GM19372 (cell line): ENCODE measurements around the gene KRT1.

ENCODE experiments used
- ATAC-seq: cut with Tn5 transposase; IDR thresholded peaks from one replicate; pipeline ENCODE4 v1.9.1; 2021; ENCODE audit warnings: mild to moderate bottlenecking, low read depth, moderate library complexity; ENCODE audit not compliant: unreplicated experiment

The KRT1 gene

GRCh38 chr12:52699373-52699772, 19.2 kb upstream of the KRT1 start:
- ATAC-seq, result no peak

- ATAC-seq, result no peak
Measured at GRCh38 chr12:52698651-52699340, 18.6 kb upstream of the KRT1 start.

- no peak for ATAC-seq
Measured at GRCh38 chr12:52697058-52697582, 16.9 kb upstream of the KRT1 start.

GRCh38 chr12:52696588-52696987, 16.4 kb upstream of the KRT1 start:
- no peak for ATAC-seq

- ATAC-seq, result no peak
Measured at GRCh38 chr12:52695039-52695438, 14.8 kb upstream of the KRT1 start.

- no peak for ATAC-seq
Measured at GRCh38 chr12:52694151-52694550, 13.9 kb upstream of the KRT1 start.

- no peak for ATAC-seq
Measured at GRCh38 chr12:52693261-52693660, 13.1 kb upstream of the KRT1 start.

GRCh38 chr12:52692254-52692653, 12.0 kb upstream of the KRT1 start:
- ATAC-seq, result no peak

- no peak for ATAC-seq
Measured at GRCh38 chr12:52691841-52692150, 11.6 kb upstream of the KRT1 start.

- no peak for ATAC-seq
Measured at GRCh38 chr12:52691076-52691840, 11.1 kb upstream of the KRT1 start.

GRCh38 chr12:52690351-52691075, 10.3 kb upstream of the KRT1 start:
- no peak for ATAC-seq

- no peak for ATAC-seq
Measured at GRCh38 chr12:52689936-52690335, 9.7 kb upstream of the KRT1 start.

- no peak for ATAC-seq
Measured at GRCh38 chr12:52689239-52689638, 9.0 kb upstream of the KRT1 start.

GRCh38 chr12:52688481-52688880, 8.3 kb upstream of the KRT1 start:
- ATAC-seq, result no peak

GRCh38 chr12:52687497-52688385, 7.5 kb upstream of the KRT1 start:
- ATAC-seq, result no peak

GRCh38 chr12:52686756-52687487, 6.7 kb upstream of the KRT1 start:
- ATAC-seq, result no peak

- ATAC-seq, result no peak
Measured at GRCh38 chr12:52686063-52686462, 5.9 kb upstream of the KRT1 start.

GRCh38 chr12:52685406-52685890, 5.2 kb upstream of the KRT1 start:
- no peak for ATAC-seq

GRCh38 chr12:52684431-52684830, 4.2 kb upstream of the KRT1 start:
- no peak for ATAC-seq
